CD4-positive, alpha-beta memory T cell (primary cell): ENCODE data around the gene LLPH. TPM values are rescaled to one million over a fixed set of nuclear protein-coding genes. Genes with fewer than 3 reads are reported as not detected.

Experiments
- CTCF ChIA-PET: fragments of 350-600 bp; sonication (Branson Sonifier 250); formaldehyde crosslinking; loops from one replicate; lab custom pipeline; 2021; ENCODE audit warnings: inconsistent platforms; ENCODE audit not compliant: partially characterized antibody; lab: Charles Lee
- POLR2A ChIA-PET: fragments of 350-600 bp; sonication (Branson Sonifier 250); formaldehyde crosslinking; loops from one replicate; lab custom pipeline; 2021; ENCODE audit not compliant: partially characterized antibody; lab: Charles Lee
- DNase-seq, 5 donors: peaks; one replicate each; pipeline versions ENCODE4 v3.0.0 to v3.0.0-alpha.2; 2020 to 2022; ENCODE audit warnings: mixed read lengths in 1 of 5
- H3K27ac ChIP-seq: one replicate; pipeline ENCODE4 v1.7.0; 2013; ENCODE audit warnings: low read depth, low read length
- H3K27me3 ChIP-seq: 2 replicates; pipeline ENCODE4 v1.7.0; 2013; ENCODE audit warnings: mild to moderate bottlenecking, low read length, moderate library complexity; ENCODE audit not compliant: insufficient read depth
- H3K36me3 ChIP-seq: 2 replicates; pipeline ENCODE4 v1.7.0; 2013; ENCODE audit warnings: mild to moderate bottlenecking, low read length, moderate library complexity; ENCODE audit not compliant: insufficient read depth
- H3K4me1 ChIP-seq: 2 replicates; pipeline ENCODE4 v1.7.0; 2013; ENCODE audit warnings: mild to moderate bottlenecking, low read length, moderate library complexity; ENCODE audit not compliant: insufficient read depth
- H3K4me3 ChIP-seq, 2 donors: one replicate each; pipeline ENCODE4 v1.7.0; 2013; ENCODE audit warnings: low read length in 2 of 2, mild to moderate bottlenecking in 1 of 2
- H3K9me3 ChIP-seq, 2 donors: one replicate each; pipeline ENCODE4 v1.7.0; 2013; ENCODE audit warnings: low read length in 2 of 2, control low read depth in 1 of 2; ENCODE audit not compliant: control insufficient read depth in 1 of 2
- H3K27ac Mint-ChIP-seq, 7 donors: one replicate each; pipeline ENCODE4 v1.8.0; 2020 to 2021; ENCODE audit warnings: mixed read lengths in 7 of 7, mild to moderate bottlenecking in 6 of 7, inconsistent platforms in 3 of 7, moderate library complexity in 3 of 7
- H3K27me3 Mint-ChIP-seq, 2 donors: one replicate each; pipeline ENCODE4 v1.8.0; 2020 to 2021; ENCODE audit warnings: mixed read lengths in 2 of 2
- H3K36me3 Mint-ChIP-seq, 2 donors: one replicate each; pipeline ENCODE4 v1.8.0; 2020 to 2021; ENCODE audit warnings: mixed read lengths in 2 of 2, inconsistent platforms in 1 of 2, mild to moderate bottlenecking in 1 of 2
- H3K4me1 Mint-ChIP-seq, 4 donors: one replicate each; pipeline ENCODE4 v1.8.0; 2020 to 2021; ENCODE audit warnings: mixed read lengths in 4 of 4, mild to moderate bottlenecking in 1 of 4
- H3K4me3 Mint-ChIP-seq, 8 donors: one replicate each; pipeline ENCODE4 v1.8.0; 2020 to 2021; ENCODE audit warnings: mixed read lengths in 8 of 8, mild to moderate bottlenecking in 7 of 8, moderate library complexity in 6 of 8, inconsistent platforms in 3 of 8
- H3K9me3 Mint-ChIP-seq, 8 donors: one replicate each; pipeline ENCODE4 v1.8.0; 2020 to 2021; ENCODE audit warnings: mixed read lengths in 8 of 8, mild to moderate bottlenecking in 5 of 8, inconsistent platforms in 3 of 8, moderate library complexity in 1 of 8
- intact Hi-C: fragments of 100-400 bp; cut with micrococcal nuclease; formaldehyde crosslinking; loops from one replicate; pipeline ENCODE4 v1.15.1; 2023
- polyA plus RNA-seq, 2 donors: library from polyadenylated mRNA; unstranded; fragments of 300-500 nt; fragmentation: Illumina TruSeq; gene quantifications; one replicate each; pipeline ENCODE4 v1.2.3, GENCODE V29; 2021
- total RNA-seq, 2 experiments: library from RNA; stranded (reverse); gene quantifications; one replicate each; pipeline ENCODE4 v1.2.3, GENCODE V29; 2021

The LLPH gene
- total and polyA plus RNA-seq, 4 experiments from 2014 or later = 25.8 to 35.9 (median 30.2) TPM

DNA sequence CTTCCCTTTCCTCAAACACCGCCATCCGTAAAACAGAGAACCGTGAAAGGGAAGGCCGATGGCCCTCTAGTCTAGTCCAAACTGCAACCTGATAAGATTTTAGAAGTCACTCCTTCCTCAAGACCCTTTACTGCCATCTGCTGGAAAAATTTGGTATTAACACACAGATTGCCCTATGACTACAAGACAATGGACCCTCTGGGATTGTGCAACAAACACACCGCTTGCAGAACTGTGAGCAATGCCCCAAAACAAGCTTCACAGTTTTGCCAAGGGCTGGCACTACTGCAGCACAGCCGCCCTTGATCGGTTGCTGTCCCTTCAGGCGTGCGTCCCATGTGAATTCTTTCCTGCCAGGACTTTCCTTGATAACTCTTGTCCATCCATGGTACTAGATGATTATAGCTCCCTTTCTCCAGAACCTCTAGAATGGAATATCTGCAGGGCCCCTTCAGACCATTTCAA lies 23.1 kb downstream of the LLPH start:
- Mint-ChIP-seq H3K4me1 (peaks cover 2 to 6% (median 4%) of the 10 kb centered on the region in 4 donors), H3K27ac (no peak overlapping the region), H3K36me3 (no peaks in the 10 kb centered on the region), H3K27me3 (peaks cover 13 to 19% of the 10 kb centered on the region in 2 donors), H3K4me3 (no peak overlapping the region), H3K9me3 (no peaks in the 10 kb centered on the region)
- POLR2A ChIA-PET = no interaction called here
- H3K4me3 ChIP-seq = no peak overlapping the region
- H3K4me1 ChIP-seq = peaks cover 3% of the 10 kb centered on the region
- H3K27ac ChIP-seq = no peak overlapping the region
- no peaks in the 10 kb centered on the region for H3K36me3 ChIP-seq
- H3K27me3 ChIP-seq = no peaks in the 10 kb centered on the region
- peak; percentile 66 to 73 (median 69) for DNase-seq
- H3K9me3 ChIP-seq = no peaks in the 10 kb centered on the region
- intact Hi-C loops = loop anchor here (5.0 kb wide), 1 partner anchor 550 kb away; no protein-coding TSS in a partner anchor
- CTCF ChIA-PET = interaction anchor here (0.7 to 3.0 kb wide), 6 partner anchors 10 to 1217 kb away, joined by 3 to 24 read pairs (median 4); partner anchors contain the start of gene LLPH

DNA sequence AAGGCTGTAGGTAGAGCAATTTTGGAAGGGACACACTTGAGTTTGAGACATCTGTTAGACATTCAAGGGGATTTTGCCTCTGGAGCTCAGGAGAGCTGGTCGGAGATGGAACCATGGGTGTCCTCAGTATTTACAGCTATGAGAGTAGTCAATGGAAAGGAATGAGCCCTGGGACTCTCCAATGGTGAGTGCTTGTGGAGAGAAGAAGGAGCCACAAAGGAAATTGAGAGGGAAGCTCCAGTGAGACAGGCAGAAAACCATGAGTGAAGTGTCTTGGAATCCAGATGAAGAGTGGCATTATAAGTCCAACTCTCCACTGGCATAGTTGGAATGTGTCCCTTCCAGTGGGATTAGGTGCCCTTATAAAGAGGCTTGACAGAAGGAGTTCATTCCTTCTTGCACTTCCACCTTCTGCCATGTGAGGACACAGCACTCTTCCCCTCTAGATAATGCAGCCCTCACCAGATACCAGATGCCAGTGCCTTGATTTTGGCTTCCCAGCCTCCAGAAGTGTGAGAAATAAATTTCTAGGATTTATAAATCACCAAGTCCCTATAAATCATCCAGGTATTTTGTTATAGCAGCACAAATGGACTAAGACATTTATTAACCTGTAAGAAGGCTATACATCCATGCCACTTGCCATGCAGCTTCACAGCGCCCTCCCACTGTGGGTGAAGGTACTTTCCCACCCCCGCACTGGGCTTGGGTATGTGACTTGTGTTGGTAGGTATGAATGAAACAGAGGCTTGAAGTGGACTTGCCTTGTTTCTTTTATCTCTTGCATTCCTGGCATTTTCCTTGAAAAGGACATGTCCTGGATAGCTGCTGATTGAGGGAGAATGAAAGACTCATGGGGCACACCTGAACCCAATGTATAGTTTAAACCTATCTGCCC lies 27.3 kb downstream of the LLPH start:
- CTCF ChIA-PET = no interaction called here
- no peak for DNase-seq
- no peaks in the 10 kb centered on the region for H3K36me3 ChIP-seq
- intact Hi-C loops = no loop called here
- Mint-ChIP-seq H3K27ac (no peak overlapping the region), H3K9me3 (peaks cover 0 to 13% (median 1%) of the 10 kb centered on the region in 8 donors), H3K36me3 (no peaks in the 10 kb centered on the region), H3K4me1 (peaks cover 2 to 6% (median 4%) of the 10 kb centered on the region in 4 donors), H3K27me3 (peaks cover 30 to 32% of the 10 kb centered on the region in 2 donors), H3K4me3 (no peak overlapping the region)
- no peak overlapping the region for H3K4me3 ChIP-seq
- no peaks in the 10 kb centered on the region for H3K9me3 ChIP-seq
- no peaks in the 10 kb centered on the region for H3K27me3 ChIP-seq
- POLR2A ChIA-PET = no interaction called here
- peaks cover 3% of the 10 kb centered on the region for H3K4me1 ChIP-seq
- no peak overlapping the region for H3K27ac ChIP-seq

DNA sequence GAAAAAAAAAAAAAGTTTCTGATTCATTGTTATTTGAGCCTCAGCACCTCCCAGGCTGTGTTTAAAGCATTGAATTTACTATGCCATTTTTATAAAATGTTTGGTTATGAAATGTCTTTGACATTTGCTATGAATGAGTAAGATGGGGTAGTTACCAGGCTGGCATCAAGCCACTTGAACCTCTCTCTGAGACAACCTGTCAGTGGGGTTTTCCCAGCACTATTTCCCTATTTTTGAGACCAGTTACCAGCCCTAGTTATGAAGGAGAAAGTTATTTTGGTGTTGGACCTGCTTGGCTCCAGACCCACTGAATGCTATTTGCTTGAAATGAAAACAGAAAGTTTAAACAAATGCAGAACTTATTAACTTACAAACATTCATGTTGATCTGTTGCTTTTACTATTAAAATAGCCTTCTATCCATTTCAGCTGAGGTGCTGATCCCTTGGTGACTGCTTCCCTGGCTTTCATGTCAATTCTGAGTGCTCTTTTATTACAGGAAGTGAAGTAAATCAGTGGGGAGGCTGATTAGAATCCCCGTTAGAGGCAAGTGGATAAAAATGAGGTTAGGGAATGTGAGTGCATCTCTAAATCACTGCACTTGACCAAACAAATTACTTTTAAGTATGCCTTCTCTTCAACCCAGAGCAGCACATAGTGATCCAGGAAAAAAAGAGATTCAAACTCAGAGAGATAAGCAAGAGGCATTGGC lies 37.8 kb downstream of the LLPH start:
- Mint-ChIP-seq H3K4me3 (no peak overlapping the region), H3K27ac (no peak overlapping the region), H3K9me3 (peaks cover 0 to 2% (median 0%) of the 10 kb centered on the region in 8 donors), H3K4me1 (no peaks in the 10 kb centered on the region), H3K36me3 (no peaks in the 10 kb centered on the region), H3K27me3 (peaks cover 7 to 25% of the 10 kb centered on the region in 2 donors)
- Histone ChIP-seq H3K4me1 (no peaks in the 10 kb centered on the region), H3K4me3 (no peak overlapping the region), H3K36me3 (no peaks in the 10 kb centered on the region), H3K9me3 (no peaks in the 10 kb centered on the region), H3K27ac (no peak overlapping the region), H3K27me3 (no peaks in the 10 kb centered on the region)
- POLR2A ChIA-PET = no interaction called here
- CTCF ChIA-PET = no interaction called here
- intact Hi-C loops = no loop called here
- DNase-seq = no peak

DNA sequence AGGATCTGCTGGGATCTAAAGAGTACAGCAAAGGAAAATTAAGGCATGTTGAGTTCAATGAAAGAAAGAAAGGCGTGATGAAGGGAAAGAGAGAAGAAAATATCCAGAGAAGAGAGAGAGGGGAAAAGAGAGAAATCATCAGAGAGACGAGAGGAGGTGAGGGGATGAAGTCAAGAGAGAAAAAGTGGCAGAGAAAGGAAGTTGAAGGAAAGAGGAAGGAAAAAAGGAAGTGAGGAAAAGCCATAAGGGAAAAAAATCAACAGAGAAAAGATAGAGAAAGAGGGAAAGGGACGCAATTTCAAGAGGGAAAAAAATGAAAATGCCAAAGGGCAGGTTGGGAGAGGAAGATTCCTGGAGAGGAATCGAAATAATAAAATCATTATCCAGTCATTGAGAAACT lies 40.4 kb downstream of the LLPH start:
- Mint-ChIP-seq H3K27me3 (peaks cover 20 to 32% of the 10 kb centered on the region in 2 donors), H3K4me1 (no peaks in the 10 kb centered on the region), H3K27ac (no peak overlapping the region), H3K36me3 (no peaks in the 10 kb centered on the region), H3K4me3 (no peak overlapping the region), H3K9me3 (peaks cover 0 to 2% (median 0%) of the 10 kb centered on the region in 8 donors)
- Histone ChIP-seq H3K36me3 (no peaks in the 10 kb centered on the region), H3K4me3 (no peak overlapping the region), H3K4me1 (no peaks in the 10 kb centered on the region), H3K27me3 (no peaks in the 10 kb centered on the region), H3K27ac (no peak overlapping the region), H3K9me3 (no peaks in the 10 kb centered on the region)
- intact Hi-C loops = no loop called here
- no peak for DNase-seq
- ChIA-PET POLR2A (no interaction called here), CTCF (no interaction called here)

DNA sequence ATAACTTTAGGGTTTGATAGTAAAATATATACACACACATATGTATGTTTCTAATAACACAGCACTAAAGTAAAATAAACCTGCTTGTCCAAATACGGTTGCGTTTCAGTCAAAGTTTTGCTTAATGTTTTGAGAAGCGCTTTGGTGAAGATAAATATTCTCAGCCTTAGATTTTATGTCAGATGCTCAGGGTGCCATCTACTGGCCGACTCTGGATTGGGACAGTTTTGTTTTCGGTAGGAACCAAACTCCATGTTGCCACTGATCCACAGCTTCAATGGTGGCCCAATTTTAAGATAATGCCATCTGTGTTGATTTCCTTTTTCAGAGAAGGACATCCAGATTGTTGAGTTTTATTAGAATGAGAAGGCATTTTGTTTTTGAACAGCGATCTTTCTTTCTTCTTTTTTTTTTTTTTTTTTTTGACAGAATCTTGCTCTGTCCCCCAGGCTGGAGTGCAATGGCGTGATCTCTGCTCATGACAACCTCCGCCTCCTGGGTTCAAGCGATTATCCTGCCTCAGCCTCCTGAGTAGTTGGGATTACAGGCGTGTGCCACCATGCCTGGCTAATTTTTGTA lies 43.1 kb downstream of the LLPH start:
- Histone ChIP-seq H3K36me3 (no peaks in the 10 kb centered on the region), H3K27ac (no peak overlapping the region), H3K27me3 (no peaks in the 10 kb centered on the region), H3K4me1 (no peaks in the 10 kb centered on the region), H3K9me3 (no peaks in the 10 kb centered on the region), H3K4me3 (no peak overlapping the region)
- intact Hi-C loops = no loop called here
- Mint-ChIP-seq H3K4me3 (no peak overlapping the region), H3K27ac (no peak overlapping the region), H3K27me3 (peaks cover 24% of the 10 kb centered on the region in 2 donors), H3K9me3 (peaks cover 0 to 17% (median 9%) of the 10 kb centered on the region in 8 donors), H3K4me1 (no peaks in the 10 kb centered on the region), H3K36me3 (no peaks in the 10 kb centered on the region)
- DNase-seq = peak; percentile 16 to 33 (median 22)
- ChIA-PET POLR2A (no interaction called here), CTCF (interaction anchor here (0.7 to 1.3 kb wide), 4 partner anchors 10 to 1196 kb away, joined by 3 to 10 read pairs (median 4); no protein-coding TSS in a partner anchor)

DNA sequence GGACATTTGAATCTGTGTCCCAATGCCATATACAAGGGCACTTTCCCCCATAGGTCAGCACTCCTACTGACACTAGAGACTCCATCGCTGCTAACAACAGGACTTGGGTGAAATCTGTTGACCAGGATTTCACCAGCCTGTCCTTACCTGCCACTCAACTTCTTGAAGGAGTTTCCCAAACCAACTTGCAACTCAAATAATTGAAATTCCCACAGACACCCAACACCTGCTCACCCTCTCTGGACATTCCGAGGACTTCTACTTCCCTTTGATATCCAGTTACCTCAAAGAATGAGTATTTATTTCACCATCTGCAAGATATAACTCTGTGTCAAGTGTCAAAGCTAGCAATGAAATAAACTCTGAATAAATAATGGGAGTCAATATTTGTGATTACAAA lies 44.6 kb downstream of the LLPH start:
- H3K27me3 Mint-ChIP-seq = peaks cover 23 to 26% of the 10 kb centered on the region in 2 donors
- CTCF ChIA-PET = interaction anchor here (1.8 kb wide), 1 partner anchor 1195 kb away, joined by 8 read pairs; no protein-coding TSS in a partner anchor
- H3K36me3 Mint-ChIP-seq = no peaks in the 10 kb centered on the region

More for the DNA sequence above, 44.6 kb downstream of the LLPH start:
- no peaks in the 10 kb centered on the region for H3K9me3 ChIP-seq
- H3K36me3 ChIP-seq = no peaks in the 10 kb centered on the region
- no peak for DNase-seq
- no peak overlapping the region for H3K4me3 Mint-ChIP-seq
- no peak overlapping the region for H3K27ac ChIP-seq
- H3K9me3 Mint-ChIP-seq = peaks cover 0 to 19% (median 9%) of the 10 kb centered on the region in 8 donors
- POLR2A ChIA-PET = no interaction called here
- H3K27ac Mint-ChIP-seq = no peak overlapping the region
- intact Hi-C loops = no loop called here
- no peaks in the 10 kb centered on the region for H3K27me3 ChIP-seq
- H3K4me3 ChIP-seq = no peak overlapping the region
- H3K4me1 ChIP-seq = no peaks in the 10 kb centered on the region
- H3K4me1 Mint-ChIP-seq = no peaks in the 10 kb centered on the region
